H1 (cell line): Measurements from ENCODE around the gene OSBPL5. TPM values are rescaled to one million over a fixed set of nuclear protein-coding genes. Genes with fewer than 3 reads are reported as not detected.

Source experiments
- ASH2L ChIP-seq: fragments of 200-600, 300-600 bp; sonication (generic); IDR thresholded peaks from one replicate; pipeline ENCODE4 v1.7.1; 2017; ENCODE audit warnings: low read length
- CHD1 ChIP-seq: IDR thresholded peaks from 2 replicates; pipeline ENCODE4 v1.6.1; 2012; ENCODE audit warnings: low read depth, low read length, improper control_type of control experiment
- CHD2 ChIP-seq: IDR thresholded peaks from 2 replicates; pipeline ENCODE4 v1.6.1; 2012; ENCODE audit warnings: low read length, improper control_type of control experiment
- JUN ChIP-seq: IDR thresholded peaks from 2 replicates; pipeline ENCODE4 v1.6.1; 2011; ENCODE audit warnings: low read depth, mild to moderate bottlenecking, improper control_type of control experiment, low read length
- KDM1A ChIP-seq: fragments of 200-600, 300-600 bp; sonication (generic); IDR thresholded peaks from 2 replicates; pipeline ENCODE4 v1.7.1; 2016; ENCODE audit warnings: mild to moderate bottlenecking, low read length, borderline replicate concordance
- RXRA ChIP-seq: IDR thresholded peaks from 2 replicates; pipeline ENCODE4 v1.6.1; 2011; ENCODE audit warnings: low read depth, mild to moderate bottlenecking, low read length, moderate library complexity; ENCODE audit not compliant: insufficient read depth
- SAP30 ChIP-seq: fragments of 300-600 bp; sonication (generic); IDR thresholded peaks from 2 replicates; pipeline ENCODE4 v1.7.1; 2012; ENCODE audit warnings: low read length, moderate library complexity, mild to moderate bottlenecking, inconsistent platforms; ENCODE audit not compliant: insufficient read depth, insufficient replicate concordance
- SIRT6 ChIP-seq: IDR thresholded peaks from one replicate; pipeline ENCODE4 v1.7.1; 2012; ENCODE audit warnings: low read length, inconsistent platforms
- SP4 ChIP-seq: IDR thresholded peaks from 2 replicates; pipeline ENCODE4 v1.6.1; 2012; ENCODE audit warnings: low read length, inconsistent platforms
- YY1 ChIP-seq: IDR thresholded peaks from 2 replicates; pipeline ENCODE4 v1.6.1; 2011; ENCODE audit warnings: low read depth, mild to moderate bottlenecking, low read length
- polyA plus RNA-seq, 7 experiments: library from polyadenylated mRNA; depleted of rRNA in 3 of 7; stranded (reverse) in 5 of 7; unstranded in 2 of 7; fragments of >200 nt in 5 of 7; fragments of 200-250 nt in 2 of 7; gene quantifications; 1 replicate in 5 of 7; 2 replicates in 1 of 7; 4 replicates in 1 of 7; pipeline versions ENCODE4 v1.2.1 to v1.2.3, GENCODE V29; 2011 to 2013; ENCODE audit warnings: missing spikeins in 2 of 7, mixed read lengths in 2 of 7
- total RNA-seq: library from RNA; stranded (reverse); fragmentation: NEBNext Ultra II Directional; extraction: Animal tissue kit (Norgen Biotek cat#: 25700); gene quantifications from 2 replicates; pipeline ENCODE4 v1.2.1, GENCODE V29; 2021
- TF ChIP-seq, protein P1 (sequence below): fragments of 300-600 bp; sonication (generic); IDR thresholded peaks from 2 replicates; pipeline ENCODE4 v1.7.1; 2012; ENCODE audit warnings: low read length, moderate library complexity, mild to moderate bottlenecking, inconsistent platforms; ENCODE audit not compliant: insufficient replicate concordance
- TF ChIP-seq, protein P2 (sequence below): IDR thresholded peaks from 2 replicates; pipeline ENCODE4 v1.6.1; 2011; ENCODE audit warnings: low read depth, mild to moderate bottlenecking, low read length; ENCODE audit not compliant: insufficient read depth

OSBPL5 gene
- total and polyA plus RNA-seq, 2 of the 8 experiments (the other 6 are each of a cell fraction or from before 2014, with no cell fraction given), result 3.4 to 9.9 TPM

DNA sequence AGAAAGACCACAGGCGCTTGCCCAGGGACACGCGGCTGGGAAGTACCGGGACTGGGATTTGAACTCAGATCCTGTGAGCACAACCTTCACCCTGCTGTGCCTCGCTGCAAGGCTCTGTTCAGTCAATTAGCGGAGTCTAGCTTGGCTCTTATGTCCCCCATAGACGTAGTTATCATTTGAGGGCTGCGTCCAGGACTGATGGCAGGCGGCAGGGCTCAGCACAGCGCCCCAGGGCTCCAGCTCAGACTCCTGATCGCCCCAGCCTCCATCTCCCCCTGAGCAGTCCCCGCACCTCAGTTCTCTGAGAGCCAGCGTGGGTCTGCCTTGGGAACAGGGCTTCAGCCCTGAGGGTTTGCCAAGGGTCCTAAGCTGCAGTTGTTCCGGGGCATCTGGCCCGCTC lies 33.7 kb upstream of the OSBPL5 start (continued):
- TF ChIP-seq, protein P1, sequence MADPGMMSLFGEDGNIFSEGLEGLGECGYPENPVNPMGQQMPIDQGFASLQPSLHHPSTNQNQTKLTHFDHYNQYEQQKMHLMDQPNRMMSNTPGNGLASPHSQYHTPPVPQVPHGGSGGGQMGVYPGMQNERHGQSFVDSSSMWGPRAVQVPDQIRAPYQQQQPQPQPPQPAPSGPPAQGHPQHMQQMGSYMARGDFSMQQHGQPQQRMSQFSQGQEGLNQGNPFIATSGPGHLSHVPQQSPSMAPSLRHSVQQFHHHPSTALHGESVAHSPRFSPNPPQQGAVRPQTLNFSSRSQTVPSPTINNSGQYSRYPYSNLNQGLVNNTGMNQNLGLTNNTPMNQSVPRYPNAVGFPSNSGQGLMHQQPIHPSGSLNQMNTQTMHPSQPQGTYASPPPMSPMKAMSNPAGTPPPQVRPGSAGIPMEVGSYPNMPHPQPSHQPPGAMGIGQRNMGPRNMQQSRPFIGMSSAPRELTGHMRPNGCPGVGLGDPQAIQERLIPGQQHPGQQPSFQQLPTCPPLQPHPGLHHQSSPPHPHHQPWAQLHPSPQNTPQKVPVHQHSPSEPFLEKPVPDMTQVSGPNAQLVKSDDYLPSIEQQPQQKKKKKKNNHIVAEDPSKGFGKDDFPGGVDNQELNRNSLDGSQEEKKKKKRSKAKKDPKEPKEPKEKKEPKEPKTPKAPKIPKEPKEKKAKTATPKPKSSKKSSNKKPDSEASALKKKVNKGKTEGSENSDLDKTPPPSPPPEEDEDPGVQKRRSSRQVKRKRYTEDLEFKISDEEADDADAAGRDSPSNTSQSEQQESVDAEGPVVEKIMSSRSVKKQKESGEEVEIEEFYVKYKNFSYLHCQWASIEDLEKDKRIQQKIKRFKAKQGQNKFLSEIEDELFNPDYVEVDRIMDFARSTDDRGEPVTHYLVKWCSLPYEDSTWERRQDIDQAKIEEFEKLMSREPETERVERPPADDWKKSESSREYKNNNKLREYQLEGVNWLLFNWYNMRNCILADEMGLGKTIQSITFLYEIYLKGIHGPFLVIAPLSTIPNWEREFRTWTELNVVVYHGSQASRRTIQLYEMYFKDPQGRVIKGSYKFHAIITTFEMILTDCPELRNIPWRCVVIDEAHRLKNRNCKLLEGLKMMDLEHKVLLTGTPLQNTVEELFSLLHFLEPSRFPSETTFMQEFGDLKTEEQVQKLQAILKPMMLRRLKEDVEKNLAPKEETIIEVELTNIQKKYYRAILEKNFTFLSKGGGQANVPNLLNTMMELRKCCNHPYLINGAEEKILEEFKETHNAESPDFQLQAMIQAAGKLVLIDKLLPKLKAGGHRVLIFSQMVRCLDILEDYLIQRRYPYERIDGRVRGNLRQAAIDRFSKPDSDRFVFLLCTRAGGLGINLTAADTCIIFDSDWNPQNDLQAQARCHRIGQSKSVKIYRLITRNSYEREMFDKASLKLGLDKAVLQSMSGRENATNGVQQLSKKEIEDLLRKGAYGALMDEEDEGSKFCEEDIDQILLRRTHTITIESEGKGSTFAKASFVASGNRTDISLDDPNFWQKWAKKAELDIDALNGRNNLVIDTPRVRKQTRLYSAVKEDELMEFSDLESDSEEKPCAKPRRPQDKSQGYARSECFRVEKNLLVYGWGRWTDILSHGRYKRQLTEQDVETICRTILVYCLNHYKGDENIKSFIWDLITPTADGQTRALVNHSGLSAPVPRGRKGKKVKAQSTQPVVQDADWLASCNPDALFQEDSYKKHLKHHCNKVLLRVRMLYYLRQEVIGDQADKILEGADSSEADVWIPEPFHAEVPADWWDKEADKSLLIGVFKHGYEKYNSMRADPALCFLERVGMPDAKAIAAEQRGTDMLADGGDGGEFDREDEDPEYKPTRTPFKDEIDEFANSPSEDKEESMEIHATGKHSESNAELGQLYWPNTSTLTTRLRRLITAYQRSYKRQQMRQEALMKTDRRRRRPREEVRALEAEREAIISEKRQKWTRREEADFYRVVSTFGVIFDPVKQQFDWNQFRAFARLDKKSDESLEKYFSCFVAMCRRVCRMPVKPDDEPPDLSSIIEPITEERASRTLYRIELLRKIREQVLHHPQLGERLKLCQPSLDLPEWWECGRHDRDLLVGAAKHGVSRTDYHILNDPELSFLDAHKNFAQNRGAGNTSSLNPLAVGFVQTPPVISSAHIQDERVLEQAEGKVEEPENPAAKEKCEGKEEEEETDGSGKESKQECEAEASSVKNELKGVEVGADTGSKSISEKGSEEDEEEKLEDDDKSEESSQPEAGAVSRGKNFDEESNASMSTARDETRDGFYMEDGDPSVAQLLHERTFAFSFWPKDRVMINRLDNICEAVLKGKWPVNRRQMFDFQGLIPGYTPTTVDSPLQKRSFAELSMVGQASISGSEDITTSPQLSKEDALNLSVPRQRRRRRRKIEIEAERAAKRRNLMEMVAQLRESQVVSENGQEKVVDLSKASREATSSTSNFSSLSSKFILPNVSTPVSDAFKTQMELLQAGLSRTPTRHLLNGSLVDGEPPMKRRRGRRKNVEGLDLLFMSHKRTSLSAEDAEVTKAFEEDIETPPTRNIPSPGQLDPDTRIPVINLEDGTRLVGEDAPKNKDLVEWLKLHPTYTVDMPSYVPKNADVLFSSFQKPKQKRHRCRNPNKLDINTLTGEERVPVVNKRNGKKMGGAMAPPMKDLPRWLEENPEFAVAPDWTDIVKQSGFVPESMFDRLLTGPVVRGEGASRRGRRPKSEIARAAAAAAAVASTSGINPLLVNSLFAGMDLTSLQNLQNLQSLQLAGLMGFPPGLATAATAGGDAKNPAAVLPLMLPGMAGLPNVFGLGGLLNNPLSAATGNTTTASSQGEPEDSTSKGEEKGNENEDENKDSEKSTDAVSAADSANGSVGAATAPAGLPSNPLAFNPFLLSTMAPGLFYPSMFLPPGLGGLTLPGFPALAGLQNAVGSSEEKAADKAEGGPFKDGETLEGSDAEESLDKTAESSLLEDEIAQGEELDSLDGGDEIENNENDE, result no peak
- TF ChIP-seq SIRT6 (no peak), ASH2L (no peak), KDM1A (no peak), SP4 (no peak), CHD2 (no peak), RXRA (no peak), SAP30 (no peak), CHD1 (no peak), JUN (no peak), YY1 (no peak)
- TF ChIP-seq, protein P2, sequence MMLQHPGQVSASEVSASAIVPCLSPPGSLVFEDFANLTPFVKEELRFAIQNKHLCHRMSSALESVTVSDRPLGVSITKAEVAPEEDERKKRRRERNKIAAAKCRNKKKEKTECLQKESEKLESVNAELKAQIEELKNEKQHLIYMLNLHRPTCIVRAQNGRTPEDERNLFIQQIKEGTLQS, result no peak
